ENCODE data around the gene MAP1LC3C.
A peak's percentile ranks its signal among the peaks of the same experiment; 100 is the strongest.

MAP1LC3C gene

DNA sequence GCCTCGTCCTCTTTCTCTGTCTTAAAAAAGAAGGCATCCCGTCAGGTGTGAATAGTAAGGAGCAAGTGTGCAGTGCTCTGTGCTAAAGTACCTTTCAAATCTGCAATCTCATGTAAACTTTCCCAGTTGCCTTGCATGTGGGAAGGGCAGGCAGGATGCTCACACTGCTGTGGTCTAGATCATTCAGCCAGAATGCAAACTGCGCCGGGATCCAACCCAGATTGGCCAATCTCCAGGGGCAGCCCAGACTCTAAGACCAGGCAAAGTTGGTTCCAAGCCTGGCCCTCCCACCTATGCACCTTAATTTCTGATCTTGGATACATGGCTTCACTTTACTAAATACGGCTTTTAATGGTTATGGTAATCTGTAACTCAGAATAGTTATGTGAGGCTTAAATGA, 3.2 kb upstream of the MAP1LC3C start:
- no peak overlapping the region for H3K4me3 ChIP-seq (ENCODE audit: low read depth, low read length)
- ChIA-PET POLR2A (no interaction called here), CTCF (no interaction called here)
- TF ChIP-seq, protein P1, sequence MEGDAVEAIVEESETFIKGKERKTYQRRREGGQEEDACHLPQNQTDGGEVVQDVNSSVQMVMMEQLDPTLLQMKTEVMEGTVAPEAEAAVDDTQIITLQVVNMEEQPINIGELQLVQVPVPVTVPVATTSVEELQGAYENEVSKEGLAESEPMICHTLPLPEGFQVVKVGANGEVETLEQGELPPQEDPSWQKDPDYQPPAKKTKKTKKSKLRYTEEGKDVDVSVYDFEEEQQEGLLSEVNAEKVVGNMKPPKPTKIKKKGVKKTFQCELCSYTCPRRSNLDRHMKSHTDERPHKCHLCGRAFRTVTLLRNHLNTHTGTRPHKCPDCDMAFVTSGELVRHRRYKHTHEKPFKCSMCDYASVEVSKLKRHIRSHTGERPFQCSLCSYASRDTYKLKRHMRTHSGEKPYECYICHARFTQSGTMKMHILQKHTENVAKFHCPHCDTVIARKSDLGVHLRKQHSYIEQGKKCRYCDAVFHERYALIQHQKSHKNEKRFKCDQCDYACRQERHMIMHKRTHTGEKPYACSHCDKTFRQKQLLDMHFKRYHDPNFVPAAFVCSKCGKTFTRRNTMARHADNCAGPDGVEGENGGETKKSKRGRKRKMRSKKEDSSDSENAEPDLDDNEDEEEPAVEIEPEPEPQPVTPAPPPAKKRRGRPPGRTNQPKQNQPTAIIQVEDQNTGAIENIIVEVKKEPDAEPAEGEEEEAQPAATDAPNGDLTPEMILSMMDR (IDR thresholded peaks at IDR 0.05; ENCODE audit: insufficient read depth, low read length, missing control alignments), result no peak
- DNase-seq (ENCODE audit: low read depth, low spot score), result no peak

- no peak for DNase-seq (ENCODE audit: low read depth, low spot score)
- ChIA-PET POLR2A (no interaction called here), CTCF (interaction anchor here (0.6 to 7.2 kb wide), 3 partner anchors 27 to 103 kb away, joined by 3 to 73 read pairs (median 3); no protein-coding TSS in a partner anchor)
- H3K4me3 ChIP-seq (ENCODE audit: low read depth, low read length), result no peak overlapping the region
- TF ChIP-seq, protein P1 (IDR thresholded peaks at IDR 0.05; ENCODE audit: insufficient read depth, low read length, missing control alignments), result no peak
Measured at GRCh38 chr1:242000434-242000833, 1.5 kb upstream of the MAP1LC3C start.

DNA sequence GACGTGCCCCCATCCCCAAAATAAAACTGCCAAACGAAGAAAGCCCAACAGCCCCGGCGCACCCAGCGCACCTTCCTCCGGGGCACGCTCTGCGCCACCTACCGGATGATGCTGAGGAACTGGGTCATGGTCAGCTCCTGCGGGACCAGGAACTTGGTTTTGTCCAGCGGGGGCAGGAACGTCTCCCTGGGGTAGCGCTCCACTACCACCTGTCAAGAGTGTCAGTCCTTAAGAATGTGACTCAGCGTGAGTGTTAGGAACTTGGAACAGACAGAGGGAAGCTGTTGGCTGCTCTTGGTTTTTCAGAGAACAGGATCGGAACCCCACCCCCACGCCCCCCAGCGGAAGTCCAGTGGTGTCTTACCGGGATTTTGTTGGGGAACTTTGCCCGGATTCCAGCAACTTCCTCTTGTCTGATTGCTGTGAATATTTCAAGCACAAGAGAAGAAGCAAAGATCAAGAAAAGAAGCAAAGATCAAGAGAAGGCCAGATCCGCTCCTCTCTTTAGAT, 431 bp downstream of the MAP1LC3C start:
- CTCF ChIA-PET, result interaction anchor here (0.8 to 7.2 kb wide), 29 partner anchors 8 to 461 kb away, joined by 3 to 73 read pairs (median 4); partner anchors contain the start of gene EXO1
- DNase-seq (ENCODE audit: low read depth, low spot score), result no peak
- POLR2A ChIA-PET, result no interaction called here
- TF ChIP-seq, protein P1 (IDR thresholded peaks at IDR 0.05; ENCODE audit: insufficient read depth, low read length, missing control alignments), result peak; percentile 77
- peak overlapping the region; percentile 54 for H3K4me3 ChIP-seq (ENCODE audit: low read depth, low read length)

GRCh38 chr1:241997401-241997998, 1.4 kb downstream of the MAP1LC3C start:
- no peak overlapping the region for H3K4me3 ChIP-seq (ENCODE audit: low read depth, low read length)
- CTCF ChIA-PET, result interaction anchor here (1.1 to 7.2 kb wide), 14 partner anchors 10 to 459 kb away, joined by 3 to 73 read pairs (median 8); no protein-coding TSS in a partner anchor
- POLR2A ChIA-PET, result no interaction called here

DNA sequence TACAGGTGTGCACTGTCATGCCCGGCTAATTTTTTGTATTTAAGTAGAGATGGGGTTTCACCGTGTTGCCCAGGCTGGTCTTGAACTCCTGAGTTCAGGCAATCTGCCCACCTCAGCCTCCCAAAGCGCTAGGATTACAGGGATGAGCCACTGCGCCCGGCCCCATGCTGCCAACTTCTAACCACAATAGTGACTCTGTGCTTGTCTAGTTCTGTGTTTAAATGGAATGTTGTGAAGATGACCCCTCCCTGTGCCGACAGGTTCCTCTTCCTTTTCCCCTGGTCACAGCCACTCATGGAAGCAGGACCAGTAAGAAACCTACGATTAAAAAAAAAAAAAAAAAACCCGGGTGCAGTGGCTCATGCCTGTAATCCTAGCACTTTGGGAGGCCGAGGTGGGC, 4.7 kb downstream of the MAP1LC3C start:
- POLR2A ChIA-PET, result no interaction called here
- TF ChIP-seq, protein P1 (IDR thresholded peaks at IDR 0.05; ENCODE audit: insufficient read depth, low read length, missing control alignments), result no peak
- DNase-seq (ENCODE audit: low read depth, low spot score), result no peak
- CTCF ChIA-PET, result interaction anchor here (1.3 to 7.2 kb wide), 2 partner anchors 97 to 383 kb away, joined by 3 to 73 read pairs; no protein-coding TSS in a partner anchor
- no peak overlapping the region for H3K4me3 ChIP-seq (ENCODE audit: low read depth, low read length)

More at GRCh38 chr1:241997401-241997998, 1.4 kb downstream of the MAP1LC3C start:
- TF ChIP-seq, protein P1 (IDR thresholded peaks at IDR 0.05; ENCODE audit: insufficient read depth, low read length, missing control alignments), result no peak
- DNase-seq (ENCODE audit: low read depth, low spot score), result no peak

DNA sequence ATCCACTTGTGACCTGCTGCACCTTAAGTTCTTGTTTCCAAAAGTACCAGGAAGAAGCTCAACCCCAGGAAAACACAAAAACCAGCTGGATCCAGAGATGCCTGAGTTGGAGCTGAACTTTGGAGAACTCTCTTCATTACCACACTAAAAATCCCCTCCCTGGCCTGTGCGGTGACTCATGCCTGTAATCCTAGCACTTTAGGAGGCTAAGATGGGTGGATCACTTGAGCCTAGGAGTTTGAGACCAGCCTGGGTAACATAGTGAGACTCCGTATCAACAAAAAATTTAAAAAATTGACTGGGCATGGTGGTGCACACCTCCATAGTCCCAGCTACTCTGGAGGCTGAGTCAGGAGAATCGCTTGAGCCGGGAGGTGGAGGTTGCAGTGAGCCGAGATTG, 6.2 kb downstream of the MAP1LC3C start:
- POLR2A ChIA-PET, result no interaction called here
- TF ChIP-seq, protein P1 (IDR thresholded peaks at IDR 0.05; ENCODE audit: insufficient read depth, low read length, missing control alignments), result no peak
- DNase-seq (ENCODE audit: low read depth, low spot score), result no peak

More for the DNA sequence above, 6.2 kb downstream of the MAP1LC3C start:
- CTCF ChIA-PET, result no interaction called here
- no peak overlapping the region for H3K4me3 ChIP-seq (ENCODE audit: low read depth, low read length)

Measured in AG04449 (cell line).